ENCODE results near the gene ZEB2.
A peak's percentile ranks its signal among the peaks of the same experiment; 100 is the strongest.

ZEB2 gene

DNA sequence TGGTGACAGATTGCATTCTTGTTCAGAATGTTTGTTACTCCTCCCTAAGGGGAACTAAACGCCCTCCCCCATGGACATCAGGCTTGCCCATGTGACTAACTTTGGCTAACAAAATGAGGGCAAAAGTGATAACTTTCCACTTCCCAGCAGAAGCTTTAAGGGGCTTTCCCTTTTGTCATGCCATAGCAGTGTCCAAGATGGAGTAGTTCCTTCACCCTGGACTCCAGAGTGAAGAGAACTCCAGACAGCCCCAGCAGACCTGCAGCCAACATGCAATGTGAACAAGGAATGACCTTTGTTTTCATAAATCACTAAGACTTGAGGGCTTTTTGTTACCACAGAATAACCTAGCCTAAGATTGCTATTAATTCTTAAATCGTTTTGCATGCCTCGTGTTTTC is 163.5 kb downstream of the ZEB2 start:
- no peak overlapping the region for H3K4me3 ChIP-seq (ENCODE audit: control insufficient read depth, low read depth, low read length)
- TF ChIP-seq CTCF (conservative IDR thresholded peaks at IDR 0.05; ENCODE audit: control insufficient read depth, insufficient read depth, low read depth, low read length), result no peak
- peak; percentile 71 for DNase-seq (ENCODE audit: low read depth)

GRCh38 chr2:144354953-144355352 is 165.0 kb downstream of the ZEB2 start:
- peak; percentile 99 for DNase-seq (ENCODE audit: low read depth)
- TF ChIP-seq CTCF (conservative IDR thresholded peaks at IDR 0.05; ENCODE audit: control insufficient read depth, insufficient read depth, low read depth, low read length), result no peak
- no peak overlapping the region for H3K4me3 ChIP-seq (ENCODE audit: control insufficient read depth, low read depth, low read length)

GRCh38 chr2:144351687-144352086 is 168.2 kb downstream of the ZEB2 start:
- H3K4me3 ChIP-seq (ENCODE audit: control insufficient read depth, low read depth, low read length), result no peak overlapping the region
- no peak for DNase-seq (ENCODE audit: low read depth)
- TF ChIP-seq CTCF (conservative IDR thresholded peaks at IDR 0.05; ENCODE audit: control insufficient read depth, insufficient read depth, low read depth, low read length), result no peak

- DNase-seq (ENCODE audit: low read depth), result peak; percentile 76
- no peak for TF ChIP-seq CTCF (conservative IDR thresholded peaks at IDR 0.05; ENCODE audit: control insufficient read depth, insufficient read depth, low read depth, low read length)
- no peak overlapping the region for H3K4me3 ChIP-seq (ENCODE audit: control insufficient read depth, low read depth, low read length)
Measured at GRCh38 chr2:144350151-144350802, 169.6 kb downstream of the ZEB2 start.

DNA sequence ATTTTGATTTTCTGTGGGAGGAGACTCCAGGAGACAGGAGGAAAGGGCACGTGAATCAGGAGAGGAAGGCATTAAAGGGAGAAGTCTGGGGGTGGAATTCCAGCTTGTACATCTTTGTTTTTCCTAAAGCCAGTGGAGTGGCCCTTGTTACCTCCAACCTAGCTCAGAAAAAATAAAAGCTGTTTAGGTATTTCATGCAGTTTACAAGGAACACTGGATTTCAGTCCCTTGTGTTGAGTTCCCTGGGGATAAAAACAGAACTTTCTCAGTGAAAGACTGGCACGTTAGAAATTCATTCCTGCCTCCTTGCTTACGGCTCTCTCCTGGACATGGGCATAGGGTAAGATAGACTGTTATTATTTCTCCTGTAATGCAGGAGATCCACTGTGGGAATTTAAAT is 170.2 kb downstream of the ZEB2 start:
- TF ChIP-seq CTCF (conservative IDR thresholded peaks at IDR 0.05; ENCODE audit: control insufficient read depth, insufficient read depth, low read depth, low read length), result no peak
- no peak overlapping the region for H3K4me3 ChIP-seq (ENCODE audit: control insufficient read depth, low read depth, low read length)
- no peak for DNase-seq (ENCODE audit: low read depth)

DNA sequence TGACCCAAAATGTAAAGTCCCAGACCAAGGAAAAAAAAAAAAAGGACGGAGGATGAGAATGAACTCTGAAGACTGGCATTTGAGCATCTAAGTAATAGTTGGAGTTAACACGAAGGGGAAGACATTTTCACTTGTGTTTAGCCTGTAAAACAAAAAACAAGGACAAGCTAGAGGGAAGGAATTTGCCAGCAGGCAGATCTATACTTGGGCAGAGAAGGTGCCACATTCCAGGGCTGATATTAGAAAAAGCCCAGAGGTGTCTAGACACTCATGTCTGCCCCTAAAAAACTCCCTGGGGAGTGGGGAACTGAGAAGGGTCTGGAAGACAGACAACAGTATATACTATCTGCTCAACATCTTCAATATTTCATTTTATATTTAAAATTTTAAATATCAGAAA is 171.1 kb downstream of the ZEB2 start:
- no peak for DNase-seq (ENCODE audit: low read depth)
- no peak overlapping the region for H3K4me3 ChIP-seq (ENCODE audit: control insufficient read depth, low read depth, low read length)
- no peak for TF ChIP-seq CTCF (conservative IDR thresholded peaks at IDR 0.05; ENCODE audit: control insufficient read depth, insufficient read depth, low read depth, low read length)

DNA sequence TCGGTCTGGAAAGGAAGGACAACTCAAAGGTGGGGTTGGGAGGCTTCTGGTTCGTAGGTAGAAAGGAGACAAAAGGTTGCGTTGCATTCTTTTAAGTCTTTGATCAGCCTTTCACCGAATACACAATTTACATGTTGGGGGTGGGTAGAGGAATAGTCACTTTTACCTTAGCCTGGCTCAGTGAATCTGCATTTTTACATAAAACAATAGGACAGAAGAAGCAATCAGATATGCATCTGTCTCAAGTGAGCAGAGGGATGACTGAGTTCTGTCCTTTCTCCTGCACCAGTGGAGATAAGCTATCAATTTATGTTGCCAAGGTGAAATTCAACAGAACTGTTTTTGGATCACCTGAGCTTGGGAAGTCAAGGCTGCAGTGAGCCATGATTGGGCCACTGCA is 173.7 kb downstream of the ZEB2 start:
- no peak overlapping the region for H3K4me3 ChIP-seq (ENCODE audit: control insufficient read depth, low read depth, low read length)
- DNase-seq (ENCODE audit: low read depth), result no peak
- no peak for TF ChIP-seq CTCF (conservative IDR thresholded peaks at IDR 0.05; ENCODE audit: control insufficient read depth, insufficient read depth, low read depth, low read length)

Measured in fibroblast of mammary gland (primary cell).